ENCODE results near the gene GNPTG. TPM values are rescaled to one million over a fixed set of nuclear protein-coding genes. Genes with fewer than 3 reads are reported as not detected.
"Not testable (repeated sequence)": the region's sequence is repeated elsewhere in the genome, so short reads cannot be mapped to it uniquely, and the experiment has no call there.

Gene GNPTG
- total RNA-seq, 2 donors from 2014 or later, result 31.8 to 46.7 TPM

- H3K27me3 ChIP-seq, result no peaks in the 10 kb centered on the region
- DNase-seq (ENCODE audit: low spot score), result no peak
- H3K9me3 ChIP-seq, result peaks cover 0 to 5% of the 10 kb centered on the region in 2 donors
- H3K36me3 ChIP-seq, result peaks cover 25% of the 10 kb centered on the region
- H3K4me1 ChIP-seq, result peaks cover 0 to 10% of the 10 kb centered on the region in 2 donors
- H3K4me3 ChIP-seq, result no peak overlapping the region
- H3K27ac ChIP-seq, result no peak overlapping the region
- no peak for TF ChIP-seq CTCF (IDR thresholded peaks at IDR 0.05)
These were observed 25.3 kb upstream of the GNPTG start for GRCh38 chr16:1326391-1326790.

DNA sequence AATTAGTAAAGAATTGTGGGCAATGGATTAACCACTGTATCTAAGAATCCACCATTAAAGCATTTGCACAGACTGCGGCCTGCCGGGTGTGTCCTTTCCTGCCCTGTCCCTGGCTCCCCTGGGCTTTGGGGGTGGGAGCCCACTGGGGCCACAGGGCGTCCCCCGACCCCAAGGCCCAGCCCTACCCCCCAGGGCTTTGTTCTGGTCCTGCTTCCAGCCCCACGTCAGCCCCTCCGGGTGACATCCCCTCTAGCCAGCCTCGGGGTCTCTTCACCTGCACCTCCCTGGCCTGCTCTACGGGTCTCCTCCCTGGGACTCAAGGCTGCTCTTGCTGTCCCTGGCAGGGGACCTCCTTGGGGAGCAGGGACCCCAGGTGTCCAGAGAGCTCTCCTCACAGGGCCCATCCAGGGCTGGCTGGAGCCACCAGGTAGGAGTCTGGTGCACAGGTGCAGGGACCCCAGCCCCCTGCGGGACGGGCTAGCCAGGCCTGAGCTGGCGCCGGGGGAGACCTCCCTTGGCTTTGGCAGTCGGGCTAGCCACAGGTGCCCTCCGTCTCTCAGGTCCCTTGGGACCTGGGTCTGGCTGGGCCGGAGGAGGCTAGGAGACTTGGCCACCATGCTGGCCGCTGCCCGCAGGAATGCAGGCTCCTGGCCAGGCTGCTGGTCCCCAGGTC, 24.6 kb upstream of the GNPTG start:
- TF ChIP-seq CTCF (IDR thresholded peaks at IDR 0.05), result no peak
- peaks cover 22% of the 10 kb centered on the region for H3K36me3 ChIP-seq
- H3K27ac ChIP-seq, result no peak overlapping the region
- DNase-seq (ENCODE audit: low spot score), result no peak
- no peak overlapping the region for H3K4me3 ChIP-seq
- H3K27me3 ChIP-seq, result no peaks in the 10 kb centered on the region
- peaks cover 0 to 5% of the 10 kb centered on the region in 2 donors for H3K9me3 ChIP-seq
- H3K4me1 ChIP-seq, result peaks cover 0 to 17% of the 10 kb centered on the region in 2 donors

DNA sequence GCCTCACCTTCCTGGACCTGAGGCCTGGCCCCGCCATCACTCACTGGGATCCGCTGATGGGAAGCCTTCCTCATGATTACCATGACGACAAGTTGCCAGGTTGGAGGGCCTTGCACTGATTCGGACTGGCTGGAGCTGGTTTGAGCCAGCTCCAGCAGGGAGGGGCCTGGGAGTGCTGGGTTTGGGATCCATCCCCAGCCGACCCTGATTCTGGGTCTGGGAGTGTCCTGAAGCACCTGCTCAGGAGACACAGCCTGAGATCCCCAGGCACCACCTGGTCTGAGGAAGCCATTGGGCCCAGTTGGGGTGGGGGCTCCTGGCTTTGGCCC, 24.1 kb upstream of the GNPTG start:
- Histone ChIP-seq H3K9me3 (peaks cover 0 to 5% of the 10 kb centered on the region in 2 donors), H3K27me3 (peaks cover 0 to 3% of the 10 kb centered on the region in 2 donors), H3K36me3 (peaks cover 22% of the 10 kb centered on the region), H3K4me3 (no peak overlapping the region), H3K4me1 (peaks cover 0 to 22% of the 10 kb centered on the region in 2 donors), H3K27ac (no peak overlapping the region)
- no peak for DNase-seq (ENCODE audit: low spot score)
- no peak for TF ChIP-seq CTCF (IDR thresholded peaks at IDR 0.05)

DNA sequence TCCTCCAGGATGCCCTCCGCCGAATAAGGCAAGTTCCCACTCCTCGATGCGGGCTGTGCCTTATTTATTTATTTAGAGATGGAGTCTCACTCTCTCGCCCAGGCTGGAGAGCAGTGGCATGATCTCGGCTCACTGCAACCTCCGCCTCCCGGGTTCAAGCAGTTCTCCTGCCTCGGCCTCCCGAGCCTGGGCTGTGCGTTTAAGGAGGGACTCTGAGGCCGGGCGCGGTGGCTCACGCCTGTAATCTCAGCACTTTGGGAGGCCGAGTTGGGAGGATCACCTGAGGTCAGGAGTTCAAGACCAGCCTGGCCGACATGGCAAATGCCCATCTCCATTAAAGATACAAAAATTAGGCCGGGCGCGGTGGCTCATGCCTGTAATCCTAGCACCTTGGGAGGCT, 23.6 kb upstream of the GNPTG start:
- not testable (repeated sequence) for H3K27me3 ChIP-seq; H3K4me3 ChIP-seq; H3K27ac ChIP-seq; H3K9me3 ChIP-seq; DNase-seq (ENCODE audit: low spot score)
- Histone ChIP-seq H3K4me1 (peaks cover 0 to 27% of the 10 kb centered on the region in 2 donors), H3K36me3 (peaks cover 20% of the 10 kb centered on the region)

DNA sequence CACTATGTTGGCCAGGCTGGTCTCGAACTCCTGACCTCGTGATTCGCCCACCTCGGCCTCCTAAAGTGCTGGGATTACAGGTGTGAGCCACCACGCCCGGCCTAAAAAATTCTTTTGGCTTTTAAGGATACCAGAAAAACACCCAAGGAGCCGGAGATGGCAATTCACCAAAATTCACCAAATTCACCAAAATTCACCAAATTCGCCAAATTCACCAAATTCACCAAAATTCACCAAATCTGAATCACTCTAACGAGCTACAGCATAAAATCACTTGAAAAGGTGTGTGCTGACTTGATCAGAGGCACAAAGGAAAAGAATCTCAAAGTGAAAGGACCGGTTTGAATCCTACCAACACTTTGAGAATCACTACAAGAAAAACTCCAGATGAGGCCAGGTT, 22.8 kb upstream of the GNPTG start:
- not testable (repeated sequence) for DNase-seq (ENCODE audit: low spot score); H3K9me3 ChIP-seq; H3K27ac ChIP-seq; H3K4me3 ChIP-seq
- Histone ChIP-seq H3K36me3 (peaks cover 12% of the 10 kb centered on the region), H3K4me1 (peaks cover 0 to 34% of the 10 kb centered on the region in 2 donors), H3K27me3 (peaks cover 3 to 15% of the 10 kb centered on the region in 2 donors)

DNA sequence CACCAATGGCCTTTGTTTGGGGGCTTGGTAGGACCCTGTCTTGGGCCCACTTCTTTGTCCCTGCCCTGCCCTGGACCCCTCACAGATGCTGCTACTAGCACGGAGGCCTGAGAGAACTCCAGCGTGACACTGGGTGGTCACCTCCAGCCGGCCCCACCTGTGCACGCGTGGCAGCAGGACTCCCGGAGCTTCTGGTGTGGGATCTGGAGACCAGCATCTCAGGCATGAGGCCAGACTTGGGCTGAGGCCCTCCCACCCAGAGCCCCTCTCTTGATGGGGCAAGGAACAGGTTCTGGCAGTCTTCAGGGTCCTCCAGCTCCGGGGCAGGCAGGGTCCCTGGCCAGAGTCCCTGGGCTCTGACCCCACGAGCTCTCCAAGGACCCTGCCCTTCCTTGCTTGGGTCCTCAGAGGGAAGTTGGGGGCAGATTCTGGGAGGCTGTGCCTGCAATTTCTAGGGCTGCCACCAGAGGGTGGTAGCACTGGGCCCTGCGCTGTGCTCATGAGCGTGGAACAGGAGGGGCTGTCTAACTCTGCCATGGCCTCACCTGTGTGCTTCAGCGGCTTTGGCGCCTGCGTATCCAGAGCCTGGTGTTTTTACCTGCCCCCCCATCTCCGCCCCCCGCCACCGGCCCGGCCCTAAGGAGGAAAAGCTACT, 21.3 kb upstream of the GNPTG start:
- Histone ChIP-seq H3K9me3 (peaks cover 0 to 5% of the 10 kb centered on the region in 2 donors), H3K27ac (no peak overlapping the region), H3K27me3 (peaks cover 9 to 24% of the 10 kb centered on the region in 2 donors), H3K4me1 (peaks cover 0 to 40% of the 10 kb centered on the region in 2 donors), H3K36me3 (no peaks in the 10 kb centered on the region), H3K4me3 (no peak overlapping the region)
- no peak for DNase-seq (ENCODE audit: low spot score)
- TF ChIP-seq CTCF (IDR thresholded peaks at IDR 0.05), result peak in 1 of 2 donors; percentile 19

Data from right atrium auricular region (tissue), 2 donors.